Activated T-cell treated with anti-CD3 and anti-CD28 coated beads, Interleukin-2, amount 50 U/mL, for 72 hours (primary cell): ENCODE data around the gene VPS33B. TPM values are rescaled to one million over a fixed set of nuclear protein-coding genes. Genes with fewer than 3 reads are reported as not detected.

Experiments used
- ATAC-seq, 2 donors: fragments of 150-1000 bp; cut with Tn5 transposase; replicated peaks in 1 of 2; 2 replicates each; pipeline ENCODE4 v1.10.0; 2021; ENCODE audit warnings: moderate library complexity in 2 of 2, mild to moderate bottlenecking in 1 of 2
- DNase-seq, 2 donors: peaks; one replicate each; pipeline ENCODE4 v3.0.0; 2021 to 2022; ENCODE audit warnings: mixed read lengths in 1 of 2
- H3K27ac Mint-ChIP-seq: one replicate; pipeline ENCODE4 v1.8.0; 2022; ENCODE audit warnings: mild to moderate bottlenecking, moderate library complexity, mixed read lengths
- H3K27me3 Mint-ChIP-seq: one replicate; pipeline ENCODE4 v1.8.0; 2022; ENCODE audit warnings: low read depth, mixed read lengths
- H3K36me3 Mint-ChIP-seq, 2 donors: one replicate each; pipeline ENCODE4 v1.8.0; 2022; ENCODE audit warnings: mixed read lengths in 2 of 2, mild to moderate bottlenecking in 1 of 2; ENCODE audit not compliant: insufficient read depth in 2 of 2
- H3K4me1 Mint-ChIP-seq: one replicate; pipeline ENCODE4 v1.8.0; 2022; ENCODE audit warnings: low read depth, mixed read lengths
- H3K4me3 Mint-ChIP-seq, 2 donors: one replicate each; pipeline ENCODE4 v1.8.0; 2022; ENCODE audit warnings: mild to moderate bottlenecking in 2 of 2, mixed read lengths in 2 of 2, moderate library complexity in 2 of 2
- H3K9me3 Mint-ChIP-seq, 2 donors: one replicate each; pipeline ENCODE4 v1.8.0; 2022; ENCODE audit warnings: mixed read lengths in 2 of 2
- total RNA-seq, 2 donors: library from RNA; stranded (reverse); gene quantifications; one replicate each; pipeline ENCODE4 v1.2.3, GENCODE V29; 2022

Gene VPS33B
- total RNA-seq, 2 donors from 2014 or later, result 24.4 to 25.5 TPM

DNA sequence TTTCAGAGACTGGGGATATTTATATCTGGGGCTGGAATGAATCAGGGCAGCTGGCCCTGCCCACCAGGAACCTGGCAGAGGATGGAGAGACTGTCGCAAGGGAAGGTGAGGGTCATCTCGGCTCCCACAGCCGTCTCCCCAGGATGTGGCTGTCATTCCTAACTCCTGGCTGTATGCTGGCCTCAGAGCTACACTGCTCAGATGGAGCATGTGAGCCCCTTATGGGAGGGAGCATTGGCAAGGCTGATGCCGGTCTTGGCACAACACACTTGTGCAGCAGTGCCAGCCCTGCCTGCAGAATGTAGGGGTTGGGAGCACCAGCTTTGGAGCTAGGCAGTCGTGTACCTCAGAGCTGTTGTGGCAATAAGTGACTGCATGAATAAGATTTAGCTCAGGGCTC, 62.5 kb downstream of the VPS33B start:
- H3K36me3 Mint-ChIP-seq, result peaks cover 6 to 25% of the 10 kb centered on the region in 2 donors
- H3K4me1 Mint-ChIP-seq, result no peaks in the 10 kb centered on the region
- no peak overlapping the region for H3K27ac Mint-ChIP-seq
- H3K4me3 Mint-ChIP-seq, result no peak overlapping the region
- H3K9me3 Mint-ChIP-seq, result no peaks in the 10 kb centered on the region
- DNase-seq (no peak), ATAC-seq (no peak)
- H3K27me3 Mint-ChIP-seq, result no peaks in the 10 kb centered on the region

DNA sequence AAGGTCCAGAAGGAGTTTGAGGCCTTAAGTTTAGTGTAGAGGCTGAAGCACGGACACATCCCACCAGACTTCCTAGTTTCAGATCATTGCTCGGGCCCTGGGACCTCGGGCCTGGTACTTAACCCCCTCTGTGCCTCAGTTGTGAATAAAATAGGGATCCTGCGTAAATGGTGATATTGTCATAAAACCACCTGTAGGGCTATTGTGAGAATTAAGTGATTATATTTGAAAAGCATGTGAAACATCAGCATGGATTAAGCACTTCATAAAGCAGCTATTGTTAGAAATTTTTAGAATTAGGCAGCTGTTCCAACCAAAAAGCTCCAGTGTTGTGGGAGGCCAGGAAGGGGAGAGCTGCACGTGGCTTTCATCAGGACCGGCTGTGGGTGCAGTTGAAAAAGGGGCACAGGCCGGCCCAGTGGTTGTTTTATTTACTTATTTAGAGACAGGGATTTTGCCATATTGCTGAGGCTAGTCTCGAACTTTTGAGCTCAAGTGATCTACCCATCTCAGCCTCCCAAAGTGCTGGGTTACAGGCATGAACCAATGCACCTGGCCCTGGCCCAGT, 63.3 kb downstream of the VPS33B start:
- ATAC-seq, result no peak
- H3K9me3 Mint-ChIP-seq, result no peaks in the 10 kb centered on the region
- no peaks in the 10 kb centered on the region for H3K27me3 Mint-ChIP-seq
- no peak for DNase-seq
- peaks cover 5% of the 10 kb centered on the region for H3K4me1 Mint-ChIP-seq
- H3K27ac Mint-ChIP-seq, result no peak overlapping the region
- H3K4me3 Mint-ChIP-seq, result no peak overlapping the region
- H3K36me3 Mint-ChIP-seq, result peaks cover 6 to 21% of the 10 kb centered on the region in 2 donors

DNA sequence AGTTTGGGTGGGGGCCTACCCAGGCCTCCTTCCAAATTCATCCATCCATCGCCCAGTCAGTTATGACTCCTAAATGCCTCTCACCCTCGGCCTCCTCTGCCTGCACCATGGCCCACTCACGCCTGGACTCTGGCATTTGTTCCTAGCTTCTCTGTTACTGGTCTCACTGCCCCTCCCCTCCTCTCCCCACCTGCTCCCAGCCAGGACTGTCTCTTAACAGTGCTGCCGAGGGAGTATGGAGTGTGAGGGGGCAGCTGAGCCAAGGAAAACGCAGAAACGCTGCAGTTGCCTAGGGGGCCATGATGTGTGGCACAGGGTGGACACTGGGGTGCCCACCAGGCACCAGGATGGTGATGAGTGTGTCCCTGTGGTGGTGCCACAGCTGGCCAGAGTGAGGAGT, 64.6 kb downstream of the VPS33B start:
- H3K27me3 Mint-ChIP-seq, result no peaks in the 10 kb centered on the region
- no peak for ATAC-seq
- H3K4me1 Mint-ChIP-seq, result peaks cover 10% of the 10 kb centered on the region
- DNase-seq, result no peak
- no peaks in the 10 kb centered on the region for H3K9me3 Mint-ChIP-seq
- H3K36me3 Mint-ChIP-seq, result peaks cover 8 to 11% of the 10 kb centered on the region in 2 donors
- H3K4me3 Mint-ChIP-seq, result peak overlapping the region; percentile 21 to 70
- H3K27ac Mint-ChIP-seq, result no peak overlapping the region

DNA sequence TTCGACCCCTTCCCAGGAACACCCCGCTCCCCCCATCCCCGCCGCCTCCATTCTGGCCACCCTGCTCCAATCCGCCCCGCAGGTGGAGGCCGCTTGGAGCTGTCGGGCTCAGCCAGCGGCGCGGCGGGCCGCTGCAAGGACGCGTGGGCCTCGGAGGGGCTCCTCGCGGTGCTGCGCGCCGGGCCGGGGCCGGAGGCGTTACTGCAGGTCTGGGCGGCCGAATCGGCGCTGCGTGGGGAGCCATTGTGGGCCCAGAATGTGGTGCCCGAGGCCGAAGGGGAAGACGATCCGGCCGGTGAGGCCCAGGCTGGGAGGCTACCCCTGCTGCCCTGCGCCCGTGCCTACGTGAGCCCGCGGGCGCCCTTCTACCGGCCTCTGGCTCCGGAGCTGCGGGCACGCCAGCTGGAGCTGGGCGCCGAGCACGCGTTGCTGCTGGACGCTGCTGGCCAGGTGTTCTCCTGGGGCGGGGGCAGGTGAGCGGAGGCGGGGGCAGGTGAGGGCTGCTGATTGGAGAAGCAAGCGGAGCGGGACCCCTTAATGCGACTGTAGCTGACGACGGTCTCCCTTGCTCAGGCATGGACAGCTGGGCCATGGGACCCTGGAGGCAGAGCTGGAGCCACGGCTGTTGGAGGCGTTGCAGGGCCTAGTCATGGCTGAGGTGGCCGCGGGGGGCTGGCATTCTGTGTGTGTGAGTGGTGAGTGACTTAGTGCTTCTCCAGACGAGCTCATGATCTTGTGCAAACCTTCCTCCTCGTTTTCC, 65.2 kb downstream of the VPS33B start:
- H3K27me3 Mint-ChIP-seq, result no peaks in the 10 kb centered on the region
- H3K27ac Mint-ChIP-seq, result no peak overlapping the region
- H3K9me3 Mint-ChIP-seq, result no peaks in the 10 kb centered on the region
- peaks cover 10% of the 10 kb centered on the region for H3K4me1 Mint-ChIP-seq
- peak overlapping the region; percentile 21 to 70 for H3K4me3 Mint-ChIP-seq
- DNase-seq (no peak), ATAC-seq (no peak)
- peaks cover 9 to 11% of the 10 kb centered on the region in 2 donors for H3K36me3 Mint-ChIP-seq

DNA sequence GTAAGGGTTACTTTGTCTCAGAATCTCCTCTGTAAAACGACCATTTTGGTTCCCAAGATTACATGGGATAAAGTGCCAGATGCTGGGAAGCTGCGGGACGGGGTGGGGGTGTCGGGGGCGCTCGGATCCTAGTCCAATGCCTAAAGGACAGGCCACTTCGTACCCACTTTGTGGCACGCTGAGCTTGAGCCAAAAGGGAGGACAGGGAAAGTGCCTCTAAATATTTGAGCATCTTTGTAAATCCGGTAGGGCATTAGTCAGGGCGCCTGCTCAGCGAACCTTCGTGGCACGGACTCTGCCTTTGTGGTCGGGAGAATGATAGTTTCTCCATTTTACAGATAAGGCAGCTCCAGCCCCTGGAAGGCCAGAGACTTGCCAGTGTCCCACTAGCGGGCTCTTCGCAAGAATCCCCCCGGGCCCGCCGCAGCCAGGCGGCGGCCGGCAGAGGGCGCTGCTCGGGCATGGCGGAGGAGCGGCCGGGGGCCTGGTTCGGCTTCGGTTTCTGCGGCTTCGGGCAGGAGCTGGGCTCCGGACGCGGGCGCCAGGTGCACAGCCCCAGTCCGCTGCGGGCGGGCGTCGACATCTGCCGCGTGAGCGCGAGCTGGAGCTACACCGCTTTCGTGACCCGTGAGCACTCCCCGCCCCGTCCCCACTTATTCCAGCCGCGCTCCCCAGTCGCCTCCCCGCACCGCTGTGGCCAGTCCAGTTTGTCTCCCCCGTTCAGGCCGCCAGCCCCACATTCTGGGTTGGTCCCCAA, 65.9 kb downstream of the VPS33B start:
- H3K36me3 Mint-ChIP-seq, result peaks cover 9 to 13% of the 10 kb centered on the region in 2 donors
- no peaks in the 10 kb centered on the region for H3K27me3 Mint-ChIP-seq
- DNase-seq (peak; percentile 51 to 54), ATAC-seq (no peak)
- peak overlapping the region; percentile 28 for H3K27ac Mint-ChIP-seq
- H3K9me3 Mint-ChIP-seq, result no peaks in the 10 kb centered on the region
- H3K4me3 Mint-ChIP-seq, result peak overlapping the region; percentile 92 to 95
- peaks cover 10% of the 10 kb centered on the region for H3K4me1 Mint-ChIP-seq

DNA sequence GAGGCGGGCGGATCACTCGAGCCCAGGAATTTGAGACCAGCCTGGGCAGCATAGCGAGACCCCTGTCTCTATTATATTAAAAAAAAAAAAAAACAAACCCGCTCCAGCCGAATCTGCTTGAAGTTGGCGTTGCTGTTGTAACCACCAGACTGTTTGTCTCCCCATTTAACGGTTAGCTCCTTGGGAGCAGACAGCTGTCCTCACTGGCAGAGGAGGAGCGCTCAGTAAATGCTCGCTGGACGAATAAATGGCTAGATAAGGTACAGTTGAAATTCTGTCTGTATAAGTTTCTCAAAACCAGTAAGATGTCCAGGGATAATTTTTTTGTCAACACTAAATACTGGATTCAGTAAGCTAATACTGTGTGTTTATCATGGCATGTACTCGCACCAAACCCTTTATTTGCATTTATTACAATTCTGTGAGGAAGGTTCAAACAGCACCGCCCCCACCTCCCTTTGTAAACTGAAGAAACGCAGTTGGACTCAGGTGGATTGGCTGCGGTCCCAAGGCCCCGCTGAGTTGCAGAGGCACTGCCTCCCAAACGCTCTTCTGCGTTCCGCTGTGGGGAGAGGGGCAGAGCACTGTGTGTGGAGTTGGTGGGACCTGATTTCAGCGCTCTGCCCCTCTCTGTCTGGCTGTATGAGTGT, 66.6 kb downstream of the VPS33B start:
- Mint-ChIP-seq H3K27me3 (no peaks in the 10 kb centered on the region), H3K36me3 (peaks cover 8 to 13% of the 10 kb centered on the region in 2 donors), H3K9me3 (no peaks in the 10 kb centered on the region), H3K4me1 (peaks cover 10% of the 10 kb centered on the region), H3K4me3 (peak overlapping the region; percentile 92 to 95), H3K27ac (peak overlapping the region; percentile 72)
- ATAC-seq, result no peak
- DNase-seq, result no peak

DNA sequence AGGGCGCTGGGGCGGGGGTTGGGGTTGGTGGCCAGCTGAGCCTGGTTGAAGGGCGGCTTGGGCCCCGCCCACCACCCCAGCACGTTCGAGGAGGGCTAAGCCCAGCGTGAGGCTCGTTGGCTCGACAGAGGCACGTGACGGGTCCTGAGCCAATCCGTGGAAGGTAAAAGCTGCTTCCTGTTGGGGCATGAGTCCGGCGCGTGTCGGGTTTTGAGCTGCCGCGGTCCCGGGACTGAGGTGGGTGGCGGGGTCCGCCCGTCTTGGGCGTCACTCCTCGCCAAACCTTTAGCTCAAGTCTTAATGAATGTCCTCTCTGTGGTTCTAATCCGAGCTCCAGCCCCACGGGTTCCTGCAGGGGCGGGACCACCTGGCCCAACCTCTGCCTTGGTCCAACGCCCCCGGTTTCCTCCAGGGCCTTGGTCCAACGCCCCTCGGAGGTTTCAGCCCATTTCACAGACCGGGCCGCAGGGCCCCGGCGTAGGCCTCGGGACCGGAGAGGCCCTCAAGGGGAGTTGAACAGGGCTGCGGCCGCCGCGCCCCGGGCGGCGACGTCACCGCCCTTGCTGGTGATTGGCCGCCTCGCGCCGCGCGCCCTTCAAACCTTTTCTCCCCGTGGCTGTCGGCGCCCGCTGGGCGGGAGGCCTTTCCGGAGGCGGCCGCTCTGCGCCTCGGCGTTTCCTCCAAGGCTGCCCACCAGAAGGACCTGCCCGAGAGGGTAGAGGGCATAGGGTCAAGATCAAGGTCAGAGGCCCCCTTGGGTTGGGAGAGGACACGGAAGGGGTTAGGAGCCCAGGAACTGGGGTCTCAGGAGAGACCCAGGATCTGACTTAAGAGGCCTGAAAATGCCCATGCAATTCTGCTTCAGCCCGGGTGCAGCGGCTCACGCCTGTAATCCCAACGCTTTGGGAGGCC, 67.4 kb downstream of the VPS33B start, which contains the start of gene RCCD1:
RCCD1 (plus strand) TSS at position 173 of the 912 bp plus-strand sequence. CDS start 1,851 bp downstream, outside the sequence.
- Mint-ChIP-seq H3K4me3 (peak within 1 kb of the TSS; percentile 92 to 95), H3K4me1 (peaks cover 10% of the 10 kb centered on the region), H3K27me3 (no peaks in the 10 kb centered on the region), H3K9me3 (no peaks in the 10 kb centered on the region), H3K36me3 (peaks cover 8 to 13% of the 10 kb centered on the region in 2 donors), H3K27ac (peak within 1 kb of the TSS; percentile 95)
- DNase-seq, result peak; percentile 92 to 95
- peak; percentile 95 to 96 for ATAC-seq

DNA sequence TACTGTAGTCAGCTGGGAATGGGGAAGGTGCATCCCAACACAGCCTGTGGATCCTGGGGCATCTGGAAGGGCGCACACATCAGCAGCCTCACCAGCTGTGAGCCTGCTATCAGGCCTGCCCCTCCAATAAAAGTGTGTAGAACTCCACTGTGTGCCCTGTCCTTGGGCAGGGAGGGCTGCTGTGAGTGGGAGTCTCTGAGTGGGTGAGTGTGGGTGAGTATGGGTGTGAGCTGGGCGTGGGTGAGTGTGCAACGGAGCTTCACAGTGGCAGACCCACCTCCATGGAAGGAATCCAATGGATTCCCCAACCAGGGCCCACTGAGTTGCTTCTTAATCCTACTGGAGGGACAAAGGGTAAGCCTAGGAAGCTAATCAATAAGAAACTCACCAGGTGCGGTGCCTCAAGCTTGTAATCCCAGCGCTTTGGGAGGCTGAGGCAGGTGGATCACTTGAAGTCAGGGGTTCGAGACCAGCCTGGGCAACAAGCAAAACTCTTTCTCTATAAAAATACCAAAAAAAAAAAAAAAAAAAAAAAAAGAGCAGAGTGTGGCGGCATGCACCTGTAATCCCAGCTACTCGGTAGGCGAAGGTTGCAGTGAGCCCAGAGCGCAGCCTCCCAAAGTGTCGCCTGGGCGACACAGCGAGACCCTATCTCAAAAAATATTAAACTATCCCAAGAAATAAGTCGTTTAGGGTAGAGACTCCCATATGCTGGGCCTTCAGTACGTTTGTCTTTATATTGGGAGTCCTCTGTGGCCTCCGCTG, 68.3 kb downstream of the VPS33B start:
- H3K4me1 Mint-ChIP-seq, result peaks cover 10% of the 10 kb centered on the region
- no peaks in the 10 kb centered on the region for H3K9me3 Mint-ChIP-seq
- peak overlapping the region; percentile 35 for H3K27ac Mint-ChIP-seq
- peaks cover 8% of the 10 kb centered on the region in 2 donors for H3K36me3 Mint-ChIP-seq
- H3K4me3 Mint-ChIP-seq, result peak overlapping the region; percentile 92 to 95
- DNase-seq (no peak), ATAC-seq (no peak)
- H3K27me3 Mint-ChIP-seq, result no peaks in the 10 kb centered on the region

DNA sequence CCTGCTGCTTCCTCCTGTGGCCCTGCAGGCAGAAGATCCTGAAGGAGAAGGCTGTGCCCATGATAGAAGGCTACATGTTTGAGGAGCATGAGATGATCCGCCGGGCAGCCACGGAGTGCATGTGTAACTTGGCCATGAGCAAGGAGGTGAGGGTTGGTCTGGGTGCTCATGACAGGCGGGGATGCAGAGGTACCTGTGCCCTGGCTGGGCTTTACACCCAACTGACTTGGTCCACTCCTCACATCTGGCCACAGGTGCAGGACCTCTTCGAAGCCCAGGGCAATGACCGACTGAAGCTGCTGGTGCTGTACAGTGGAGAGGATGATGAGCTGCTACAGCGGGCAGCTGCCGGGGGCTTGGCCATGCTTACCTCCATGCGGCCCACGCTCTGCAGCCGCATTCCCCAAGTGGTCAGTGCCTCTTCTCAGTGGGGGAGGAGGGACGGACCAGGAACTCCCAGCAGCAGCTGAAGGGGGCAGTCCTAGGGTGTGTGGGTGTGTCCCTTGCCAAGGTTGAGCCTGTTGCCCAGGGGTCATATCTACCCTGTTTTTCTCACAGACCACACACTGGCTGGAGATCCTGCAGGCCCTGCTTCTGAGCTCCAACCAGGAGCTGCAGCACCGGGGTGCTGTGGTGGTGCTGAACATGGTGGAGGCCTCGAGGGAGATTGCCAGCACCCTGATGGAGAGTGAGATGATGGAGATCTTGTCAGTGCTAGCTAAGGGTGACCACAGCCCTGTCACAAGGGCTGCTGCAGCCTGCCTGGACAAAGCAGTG, 69.3 kb downstream of the VPS33B start:
- ATAC-seq, result no peak
- Mint-ChIP-seq H3K36me3 (peaks cover 8 to 13% of the 10 kb centered on the region in 2 donors), H3K9me3 (no peaks in the 10 kb centered on the region), H3K27me3 (no peaks in the 10 kb centered on the region), H3K4me3 (no peak overlapping the region), H3K4me1 (peaks cover 10% of the 10 kb centered on the region), H3K27ac (no peak overlapping the region)
- no peak for DNase-seq

DNA sequence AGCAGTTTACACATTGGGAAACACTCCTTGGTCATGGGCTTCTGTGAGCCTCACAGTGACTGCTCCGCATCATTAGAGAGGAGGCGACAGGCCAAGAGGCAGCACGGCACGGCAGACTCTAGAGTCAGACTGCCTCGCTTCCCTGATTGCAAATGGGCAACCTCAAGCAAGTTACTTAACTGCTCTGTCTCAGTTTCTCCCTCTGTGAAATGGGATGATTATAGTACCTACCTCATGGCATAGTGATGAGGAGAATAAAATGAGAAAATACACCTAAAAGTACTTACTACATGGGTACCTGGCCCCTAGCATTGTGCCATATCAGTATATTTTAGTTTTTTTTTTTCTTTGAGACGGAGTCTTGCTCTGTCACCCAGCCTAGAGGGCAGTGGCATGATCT, 71.7 kb downstream of the VPS33B start:
- peaks cover 10% of the 10 kb centered on the region for H3K4me1 Mint-ChIP-seq
- no peak overlapping the region for H3K27ac Mint-ChIP-seq
- peaks cover 5 to 16% of the 10 kb centered on the region in 2 donors for H3K36me3 Mint-ChIP-seq

More for the DNA sequence above, 71.7 kb downstream of the VPS33B start:
- no peak for DNase-seq
- Mint-ChIP-seq H3K27me3 (no peaks in the 10 kb centered on the region), H3K4me3 (no peak overlapping the region), H3K9me3 (no peaks in the 10 kb centered on the region)
- no peak for ATAC-seq
